Endothelial cell of umbilical vein (primary cell): Measurements from ENCODE around the gene U2AF2. TPM values are rescaled to one million over a fixed set of nuclear protein-coding genes. Genes with fewer than 3 reads are reported as not detected.
A peak's percentile ranks its signal among the peaks of the same experiment; 100 is the strongest.

Source experiments
- BruUV-seq: library from RNA; stranded (reverse); fragments of 400-500 nt; replicated peaks from 2 replicates; lab custom pipeline; 2021; lab: Mats Ljungman, UMichigan
- CTCF ChIA-PET: fragments of 300-600, 350-600 bp; sonication (Branson Sonifier 250); formaldehyde crosslinking; loops from one replicate; lab custom pipeline; 2021; ENCODE audit warnings: antibody characterized with exemption, inconsistent platforms; lab: Charles Lee
- POLR2A ChIA-PET: fragments of 300-600, 350-600 bp; sonication (Branson Sonifier 250); formaldehyde crosslinking; loops from one replicate; lab custom pipeline; 2021; ENCODE audit warnings: antibody characterized with exemption, inconsistent platforms; lab: Charles Lee
- DNase-seq: peaks from one replicate; pipeline ENCODE4 v3.0.0-alpha.2; 2011; ENCODE audit warnings: low read depth, low spot score
- FAIRE-seq: peaks from 2 replicates; lab custom pipeline; 2011; peaks lifted over from hg19 to GRCh38; lab: Jason Lieb, UNC
- H2AFZ ChIP-seq: 2 replicates; pipeline ENCODE4 v1.6.0; 2012; ENCODE audit warnings: low read depth, low read length, control low read depth, inconsistent platforms
- H3K27ac ChIP-seq: 2 replicates; pipeline ENCODE4 v1.5.1; 2011; ENCODE audit warnings: low read depth, mild to moderate bottlenecking, control low read depth, low read length, moderate library complexity; ENCODE audit not compliant: insufficient read depth
- H3K27me3 ChIP-seq, 2 experiments: 2 replicates each; pipeline versions ENCODE4 v1.6.0 to v1.6.1; 2011; ENCODE audit warnings: low read length in 2 of 2, mixed read lengths in 1 of 2; ENCODE audit not compliant: control insufficient read depth in 2 of 2, insufficient read depth in 2 of 2
- H3K36me3 ChIP-seq, 2 experiments: 2 replicates in 1 of 2; 3 replicates in 1 of 2; pipeline ENCODE4 v1.5.1; 2011; ENCODE audit warnings: low read length in 2 of 2, mild to moderate bottlenecking in 1 of 2, moderate library complexity in 1 of 2; ENCODE audit not compliant: control insufficient read depth in 2 of 2, insufficient read depth in 2 of 2; ENCODE audit errors: extremely low read depth in 1 of 2
- H3K4me1 ChIP-seq: 3 replicates; pipeline ENCODE4 v1.5.1; 2011; ENCODE audit warnings: mild to moderate bottlenecking, low read length; ENCODE audit not compliant: control insufficient read depth, insufficient read depth; ENCODE audit errors: extremely low read depth
- H3K4me2 ChIP-seq: 2 replicates; pipeline ENCODE4 v1.6.1; 2011; ENCODE audit warnings: low read length, control low read depth, mixed read lengths; ENCODE audit not compliant: insufficient read depth
- H3K4me3 ChIP-seq, 3 experiments: fragments of 200-600 bp in 1 of 3; sonication (generic), shearing (Covaris generic) in 1 of 3; replicated peaks in 1 of 3; 2 replicates each; pipeline ENCODE4 v1.5.1; 2011 to 2016; ENCODE audit warnings: control low read depth in 3 of 3, low read length in 3 of 3, mild to moderate bottlenecking in 2 of 3, inconsistent platforms in 1 of 3, low read depth in 1 of 3, moderate library complexity in 1 of 3; ENCODE audit not compliant: insufficient read depth in 1 of 3
- H3K79me2 ChIP-seq: 2 replicates; pipeline ENCODE4 v1.6.0; 2012; ENCODE audit warnings: low read length, inconsistent platforms; ENCODE audit not compliant: control insufficient read depth, insufficient read depth
- H3K9ac ChIP-seq: replicated peaks from 2 replicates; pipeline ENCODE3; 2011; ENCODE audit warnings: low read length, control low read depth; ENCODE audit not compliant: insufficient read depth; ENCODE audit errors: extremely low read depth
- H3K9me1 ChIP-seq: replicated peaks from 3 replicates; pipeline ENCODE4 v1.6.0; 2011; ENCODE audit warnings: mild to moderate bottlenecking, low read length; ENCODE audit not compliant: control insufficient read depth, insufficient read depth; ENCODE audit errors: extremely low read depth
- H3K9me3 ChIP-seq: replicated peaks from 2 replicates; pipeline ENCODE4 v1.5.1; 2012; ENCODE audit warnings: low read length, inconsistent platforms; ENCODE audit not compliant: control insufficient read depth, insufficient read depth
- H4K20me1 ChIP-seq: replicated peaks from 2 replicates; pipeline ENCODE3; 2011; ENCODE audit warnings: mild to moderate bottlenecking, low read length; ENCODE audit not compliant: control insufficient read depth, insufficient read depth; ENCODE audit errors: extremely low read depth
- EZH2 ChIP-seq: IDR thresholded peaks from 2 replicates; pipeline ENCODE4 v1.6.1; 2012; ENCODE audit warnings: borderline replicate concordance, low read depth, mild to moderate bottlenecking, moderate library complexity, low read length, inconsistent platforms; ENCODE audit not compliant: severe bottlenecking
- FOS ChIP-seq: IDR thresholded peaks from 2 replicates; pipeline ENCODE4 v1.6.1; 2011; ENCODE audit warnings: mild to moderate bottlenecking, low read length, moderate library complexity, borderline replicate concordance; ENCODE audit not compliant: insufficient read depth
- POLR2A ChIP-seq: IDR thresholded peaks from 2 replicates; pipeline ENCODE4 v1.6.1; 2012; ENCODE audit warnings: low read depth, mild to moderate bottlenecking, control low read depth, low read length
- dilution Hi-C: fragments of 300-500 bp; cut with MboI; formaldehyde crosslinking; loops from one replicate; pipeline ENCODE4 v1.15.0; 2019; ENCODE audit warnings: low sequenced_read_pairs; ENCODE audit not compliant: extremely low pct_ligation_motif_present
- intact Hi-C: fragments of 100-400 bp; cut with micrococcal nuclease; formaldehyde crosslinking; loops from one replicate; pipeline ENCODE4 v1.10.0; 2022
- polyA plus RNA-seq, 4 experiments: library from polyadenylated mRNA; depleted of rRNA in 3 of 4; stranded (reverse) in 3 of 4; unstranded in 1 of 4; fragments of >200 nt; gene quantifications; 2 replicates each; pipeline versions ENCODE4 v1.2.1 to v1.2.3, GENCODE V29; 2011 to 2012; ENCODE audit warnings: missing spikeins in 1 of 4
- total RNA-seq: library from RNA; stranded (reverse); gene quantifications from 2 replicates; pipeline ENCODE4 v1.2.3, GENCODE V29; 2021
- TF ChIP-seq, protein P1 (sequence below), 2 donors: IDR thresholded peaks; 1 replicate in 1 of 2; 2 replicates in 1 of 2; pipeline ENCODE4 v1.5.1; 2011; ENCODE audit warnings: low read length in 2 of 2, mild to moderate bottlenecking in 2 of 2, moderate library complexity in 2 of 2, control low read depth in 1 of 2, inconsistent platforms in 1 of 2, low read depth in 1 of 2; ENCODE audit not compliant: insufficient read depth in 1 of 2; ENCODE audit errors: extremely low read depth in 1 of 2

Gene U2AF2
- total and polyA plus RNA-seq, 2 donors (not counting 3 experiments of a cell fraction or from before 2014, with no cell fraction given), result 183 to 259 TPM

DNA sequence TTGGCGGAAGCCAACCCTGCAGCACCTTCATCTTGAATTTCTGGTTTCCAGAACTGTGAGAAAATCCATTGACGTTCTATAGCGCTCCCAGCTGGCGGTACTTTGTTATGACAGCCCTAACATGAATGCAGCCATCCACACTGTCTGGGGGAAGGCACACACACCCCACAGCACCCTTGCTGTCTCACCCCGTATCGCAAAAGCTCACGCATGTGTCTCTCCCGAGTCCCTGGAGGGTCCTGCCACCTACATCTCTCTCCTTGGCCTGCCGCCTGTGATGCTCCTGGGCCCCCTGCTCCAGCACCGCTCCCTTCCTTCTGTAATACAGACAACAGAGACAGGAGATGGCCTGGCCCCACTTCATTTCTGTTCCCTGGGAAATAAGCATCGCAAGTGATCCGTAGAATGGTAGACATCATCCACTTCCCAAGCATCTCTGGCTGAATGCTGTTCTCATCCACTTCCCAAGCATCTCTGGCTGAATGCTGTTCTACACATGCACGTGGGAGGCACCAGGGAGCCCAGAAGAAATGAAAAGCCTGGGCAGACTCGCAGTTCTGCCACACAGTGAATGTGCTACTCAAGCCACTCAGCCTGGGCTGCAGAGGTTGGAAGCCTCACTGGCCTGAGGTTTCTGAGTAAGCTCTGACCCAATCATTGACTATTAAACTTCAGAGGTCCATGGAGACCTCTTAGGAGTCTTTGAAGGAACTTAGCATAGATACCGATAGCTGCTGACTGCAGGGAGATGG, 49.8 kb downstream of the U2AF2 start:
- no peak for DNase-seq
- H3K79me2 ChIP-seq, result no peaks in the 10 kb centered on the region
- BruUV-seq, result no TSS peak
- no peak overlapping the region for H2AFZ ChIP-seq
- dilution Hi-C loops (no loop called here), intact Hi-C loops (loop anchor here (10.0 kb wide), 1 partner anchor 630 kb away; no protein-coding TSS in a partner anchor)
- POLR2A ChIA-PET, result no interaction called here
- no peak for FAIRE-seq
- H3K9ac ChIP-seq, result no peak overlapping the region
- no peaks in the 10 kb centered on the region for H3K4me1 ChIP-seq
- no peaks in the 10 kb centered on the region for H3K9me1 ChIP-seq
- H3K9me3 ChIP-seq, result no peaks in the 10 kb centered on the region
- H3K27ac ChIP-seq, result no peak overlapping the region
- no peak overlapping the region for H3K4me2 ChIP-seq
- peaks cover 0 to 2% of the 10 kb centered on the region in 2 experiments for H3K27me3 ChIP-seq
- peaks cover 0 to 7% of the 10 kb centered on the region in 2 experiments for H3K36me3 ChIP-seq
- no peak overlapping the region for H3K4me3 ChIP-seq
- CTCF ChIA-PET, result interaction anchor here (1.4 to 1.7 kb wide), 2 partner anchors 72 to 629 kb away, joined by 6 to 8 read pairs; no protein-coding TSS in a partner anchor
- TF ChIP-seq EZH2 (no peak), POLR2A (no peak), FOS (no peak)
- TF ChIP-seq, protein P1, sequence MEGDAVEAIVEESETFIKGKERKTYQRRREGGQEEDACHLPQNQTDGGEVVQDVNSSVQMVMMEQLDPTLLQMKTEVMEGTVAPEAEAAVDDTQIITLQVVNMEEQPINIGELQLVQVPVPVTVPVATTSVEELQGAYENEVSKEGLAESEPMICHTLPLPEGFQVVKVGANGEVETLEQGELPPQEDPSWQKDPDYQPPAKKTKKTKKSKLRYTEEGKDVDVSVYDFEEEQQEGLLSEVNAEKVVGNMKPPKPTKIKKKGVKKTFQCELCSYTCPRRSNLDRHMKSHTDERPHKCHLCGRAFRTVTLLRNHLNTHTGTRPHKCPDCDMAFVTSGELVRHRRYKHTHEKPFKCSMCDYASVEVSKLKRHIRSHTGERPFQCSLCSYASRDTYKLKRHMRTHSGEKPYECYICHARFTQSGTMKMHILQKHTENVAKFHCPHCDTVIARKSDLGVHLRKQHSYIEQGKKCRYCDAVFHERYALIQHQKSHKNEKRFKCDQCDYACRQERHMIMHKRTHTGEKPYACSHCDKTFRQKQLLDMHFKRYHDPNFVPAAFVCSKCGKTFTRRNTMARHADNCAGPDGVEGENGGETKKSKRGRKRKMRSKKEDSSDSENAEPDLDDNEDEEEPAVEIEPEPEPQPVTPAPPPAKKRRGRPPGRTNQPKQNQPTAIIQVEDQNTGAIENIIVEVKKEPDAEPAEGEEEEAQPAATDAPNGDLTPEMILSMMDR (IDR thresholded peaks at IDR 0.05; ENCODE audit: extremely low read depth in 1 of 2, insufficient read depth in 1 of 2, low read depth in 1 of 2, low read length in 2 of 2), result peak in 1 of 2 donors; percentile 13
- H4K20me1 ChIP-seq, result no peaks in the 10 kb centered on the region
